ENCODE data around the gene SYNGR1. TPM values are rescaled to one million over a fixed set of nuclear protein-coding genes. Genes with fewer than 3 reads are reported as not detected.
A peak's percentile ranks its signal among the peaks of the same experiment; 100 is the strongest.
"Not testable (repeated sequence)": the region's sequence is repeated elsewhere in the genome, so short reads cannot be mapped to it uniquely, and the experiment has no call there.

SYNGR1 gene
- polyA plus RNA-seq, 2 of the 4 experiments (the other 2 are of a cell fraction) = 6.7 to 14.5 TPM

DNA sequence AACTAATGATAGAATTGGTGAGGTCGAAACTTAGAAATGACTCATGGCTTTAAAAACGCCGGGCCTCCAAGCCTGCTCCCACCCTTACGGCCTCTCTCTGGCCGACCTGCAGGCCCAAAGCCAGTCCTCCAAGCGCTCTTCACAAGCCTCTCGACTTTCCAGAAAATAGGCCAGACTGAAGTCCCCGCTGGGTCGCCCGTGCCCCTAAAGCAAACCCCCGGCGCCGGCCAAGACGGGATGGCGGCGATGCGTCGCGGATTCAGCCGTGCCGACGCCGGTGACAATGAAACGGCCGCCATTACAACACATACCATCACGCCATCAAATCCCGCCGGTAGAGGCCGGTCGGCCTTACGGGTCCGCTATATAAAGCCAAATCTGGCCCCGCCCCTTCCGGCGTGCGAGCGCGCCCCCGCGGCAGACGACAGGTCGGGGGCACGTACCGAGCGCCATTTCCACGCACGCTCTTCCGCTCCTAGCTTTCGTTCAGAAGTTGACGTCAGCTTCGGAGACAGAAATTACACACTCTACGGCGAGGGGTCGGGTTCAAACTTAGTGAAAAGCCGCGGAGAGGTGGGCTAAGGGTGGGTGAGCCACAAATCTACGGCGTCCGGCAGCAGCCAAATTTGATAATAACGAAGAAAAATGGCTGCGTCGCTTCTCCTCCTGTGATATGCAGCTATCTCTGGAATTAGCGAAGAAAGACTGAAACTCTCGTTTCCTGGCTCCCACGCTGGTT is 30.3 kb upstream of the SYNGR1 start, which contains the start of gene RPL3 (continued):
- TF ChIP-seq, protein P1, sequence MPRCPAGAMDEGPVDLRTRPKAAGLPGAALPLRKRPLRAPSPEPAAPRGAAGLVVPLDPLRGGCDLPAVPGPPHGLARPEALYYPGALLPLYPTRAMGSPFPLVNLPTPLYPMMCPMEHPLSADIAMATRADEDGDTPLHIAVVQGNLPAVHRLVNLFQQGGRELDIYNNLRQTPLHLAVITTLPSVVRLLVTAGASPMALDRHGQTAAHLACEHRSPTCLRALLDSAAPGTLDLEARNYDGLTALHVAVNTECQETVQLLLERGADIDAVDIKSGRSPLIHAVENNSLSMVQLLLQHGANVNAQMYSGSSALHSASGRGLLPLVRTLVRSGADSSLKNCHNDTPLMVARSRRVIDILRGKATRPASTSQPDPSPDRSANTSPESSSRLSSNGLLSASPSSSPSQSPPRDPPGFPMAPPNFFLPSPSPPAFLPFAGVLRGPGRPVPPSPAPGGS (IDR thresholded peaks at IDR 0.05) = peak; percentile 98
- TF ChIP-seq JUN (IDR thresholded peaks at IDR 0.05) (peak; percentile 81 to 98), POLR2A (IDR thresholded peaks at IDR 0.05; ENCODE audit: low read length) (peak; percentile 98), GATA3 (IDR thresholded peaks at IDR 0.05; ENCODE audit: borderline replicate concordance) (no peak; the same call in 1 of the 2 replicates), ESRRA (IDR thresholded peaks at IDR 0.05; ENCODE audit: borderline replicate concordance, low read length) (no peak)
- TF ChIP-seq, protein P2, sequence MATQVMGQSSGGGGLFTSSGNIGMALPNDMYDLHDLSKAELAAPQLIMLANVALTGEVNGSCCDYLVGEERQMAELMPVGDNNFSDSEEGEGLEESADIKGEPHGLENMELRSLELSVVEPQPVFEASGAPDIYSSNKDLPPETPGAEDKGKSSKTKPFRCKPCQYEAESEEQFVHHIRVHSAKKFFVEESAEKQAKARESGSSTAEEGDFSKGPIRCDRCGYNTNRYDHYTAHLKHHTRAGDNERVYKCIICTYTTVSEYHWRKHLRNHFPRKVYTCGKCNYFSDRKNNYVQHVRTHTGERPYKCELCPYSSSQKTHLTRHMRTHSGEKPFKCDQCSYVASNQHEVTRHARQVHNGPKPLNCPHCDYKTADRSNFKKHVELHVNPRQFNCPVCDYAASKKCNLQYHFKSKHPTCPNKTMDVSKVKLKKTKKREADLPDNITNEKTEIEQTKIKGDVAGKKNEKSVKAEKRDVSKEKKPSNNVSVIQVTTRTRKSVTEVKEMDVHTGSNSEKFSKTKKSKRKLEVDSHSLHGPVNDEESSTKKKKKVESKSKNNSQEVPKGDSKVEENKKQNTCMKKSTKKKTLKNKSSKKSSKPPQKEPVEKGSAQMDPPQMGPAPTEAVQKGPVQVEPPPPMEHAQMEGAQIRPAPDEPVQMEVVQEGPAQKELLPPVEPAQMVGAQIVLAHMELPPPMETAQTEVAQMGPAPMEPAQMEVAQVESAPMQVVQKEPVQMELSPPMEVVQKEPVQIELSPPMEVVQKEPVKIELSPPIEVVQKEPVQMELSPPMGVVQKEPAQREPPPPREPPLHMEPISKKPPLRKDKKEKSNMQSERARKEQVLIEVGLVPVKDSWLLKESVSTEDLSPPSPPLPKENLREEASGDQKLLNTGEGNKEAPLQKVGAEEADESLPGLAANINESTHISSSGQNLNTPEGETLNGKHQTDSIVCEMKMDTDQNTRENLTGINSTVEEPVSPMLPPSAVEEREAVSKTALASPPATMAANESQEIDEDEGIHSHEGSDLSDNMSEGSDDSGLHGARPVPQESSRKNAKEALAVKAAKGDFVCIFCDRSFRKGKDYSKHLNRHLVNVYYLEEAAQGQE (IDR thresholded peaks at IDR 0.05) = 0 out of 2 replicates have a peak, but pooled peaks have one; percentile 30

DNA sequence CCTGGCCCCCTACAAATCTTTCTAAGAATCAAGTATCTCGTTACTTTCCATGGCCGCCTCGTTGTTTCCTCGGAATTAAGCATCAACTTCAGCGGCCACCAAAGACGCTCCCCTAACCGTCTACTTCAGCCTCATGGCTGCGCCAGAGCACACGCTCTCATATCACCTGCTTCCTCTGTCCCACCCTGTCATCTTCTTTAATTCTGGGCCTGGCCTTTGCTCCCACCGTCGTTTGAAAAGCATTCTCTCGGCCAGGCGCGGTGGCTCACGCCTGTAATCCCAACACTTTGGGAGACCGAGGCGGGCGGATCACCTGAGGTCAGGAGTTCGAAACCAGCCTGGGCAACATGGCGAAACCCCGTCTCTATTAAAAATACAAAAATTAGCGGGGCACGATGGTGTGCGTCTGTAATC is 29.2 kb upstream of the SYNGR1 start:
- FAIRE-seq; DNase-seq (ENCODE audit: low read depth in 1 of 2, low spot score in 1 of 2); H3K9me3 ChIP-seq; ATAC-seq; H3K4me1 ChIP-seq: not testable (repeated sequence)
- ChIA-PET POLR2A (interaction anchor here (0.6 to 3.1 kb wide), 6 partner anchors 7 to 181 kb away, joined by 4 to 33 read pairs (median 10); partner anchors contain the start of genes CBX7, MIEF1, SYNGR1 and TAB1), CTCF (interaction anchor here (0.6 to 1.7 kb wide), 4 partner anchors 10 to 205 kb away, joined by 3 to 9 read pairs (median 3); no protein-coding TSS in a partner anchor)
- Histone ChIP-seq H3K4me3 (peak overlapping the region; percentile 99), H3K4me2 (peak overlapping the region; percentile 67), H3K27ac (peak overlapping the region; percentile 90 to 97)
- WGBS (ENCODE audit: missing lambda C conversion rate) = 95% methylated on average over 22 of the region's 24 CpGs

DNA sequence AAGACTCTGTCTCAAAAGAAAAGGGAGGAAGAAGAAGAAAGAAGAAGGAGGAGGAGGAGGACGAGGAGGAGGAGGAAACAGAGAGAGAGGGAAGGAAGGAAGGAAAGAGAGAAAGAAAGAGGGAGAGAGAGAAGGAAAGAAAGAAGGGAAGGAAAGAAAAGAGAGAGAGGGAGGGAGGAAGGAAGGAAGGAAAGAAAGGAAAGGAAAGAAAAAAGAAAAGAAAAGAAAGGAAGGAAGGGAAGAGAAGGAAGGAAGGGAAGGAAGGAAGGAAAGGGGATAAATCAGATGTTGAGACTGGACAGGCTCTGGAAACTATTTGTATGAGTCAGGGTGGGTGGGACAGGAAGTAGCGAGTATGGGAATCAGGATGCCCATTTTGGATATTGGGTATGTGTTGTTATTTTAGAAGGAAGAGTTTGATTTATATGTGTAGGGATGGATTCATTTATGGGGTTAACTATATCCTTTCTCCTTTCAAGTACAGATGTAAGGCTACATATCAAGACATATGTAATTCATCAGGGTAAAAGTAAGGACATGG is 24.3 kb upstream of the SYNGR1 start:
- no peaks in the 10 kb centered on the region for H3K4me1 ChIP-seq
- POLR2A ChIA-PET = no interaction called here
- TF ChIP-seq KDM5A (IDR thresholded peaks at IDR 0.05) = no peak
- no peak for TF ChIP-seq ZSCAN20 (CRISPR knock-in tag; IDR thresholded peaks at IDR 0.05)
- TF ChIP-seq, protein P3, sequence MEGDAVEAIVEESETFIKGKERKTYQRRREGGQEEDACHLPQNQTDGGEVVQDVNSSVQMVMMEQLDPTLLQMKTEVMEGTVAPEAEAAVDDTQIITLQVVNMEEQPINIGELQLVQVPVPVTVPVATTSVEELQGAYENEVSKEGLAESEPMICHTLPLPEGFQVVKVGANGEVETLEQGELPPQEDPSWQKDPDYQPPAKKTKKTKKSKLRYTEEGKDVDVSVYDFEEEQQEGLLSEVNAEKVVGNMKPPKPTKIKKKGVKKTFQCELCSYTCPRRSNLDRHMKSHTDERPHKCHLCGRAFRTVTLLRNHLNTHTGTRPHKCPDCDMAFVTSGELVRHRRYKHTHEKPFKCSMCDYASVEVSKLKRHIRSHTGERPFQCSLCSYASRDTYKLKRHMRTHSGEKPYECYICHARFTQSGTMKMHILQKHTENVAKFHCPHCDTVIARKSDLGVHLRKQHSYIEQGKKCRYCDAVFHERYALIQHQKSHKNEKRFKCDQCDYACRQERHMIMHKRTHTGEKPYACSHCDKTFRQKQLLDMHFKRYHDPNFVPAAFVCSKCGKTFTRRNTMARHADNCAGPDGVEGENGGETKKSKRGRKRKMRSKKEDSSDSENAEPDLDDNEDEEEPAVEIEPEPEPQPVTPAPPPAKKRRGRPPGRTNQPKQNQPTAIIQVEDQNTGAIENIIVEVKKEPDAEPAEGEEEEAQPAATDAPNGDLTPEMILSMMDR (IDR thresholded peaks at IDR 0.05) = no peak
- TF ChIP-seq EHF (CRISPR knock-in tag; IDR thresholded peaks at IDR 0.05) = no peak
- no peak for TF ChIP-seq FOSL2 (IDR thresholded peaks at IDR 0.05)
- no peak for TF ChIP-seq FOSL2 (CRISPR knock-in tag; IDR thresholded peaks at IDR 0.05)
- no peak for TF ChIP-seq CHD2 (IDR thresholded peaks at IDR 0.05; ENCODE audit: low read length, partially characterized antibody)
- no peak for TF ChIP-seq FOSB (CRISPR knock-in tag; IDR thresholded peaks at IDR 0.05)
- FAIRE-seq (no peak), ATAC-seq (no peak), DNase-seq (ENCODE audit: low read depth in 1 of 2, low spot score in 1 of 2) (no peak)
- H3K9me3 ChIP-seq = no peaks in the 10 kb centered on the region
- no peak overlapping the region for H3K4me2 ChIP-seq
- no peak overlapping the region for H3K27ac ChIP-seq
- no peak overlapping the region for H3K4me3 ChIP-seq
- 40% methylated on average over 2 of the region's 2 CpGs for WGBS (ENCODE audit: missing lambda C conversion rate)
- CTCF ChIA-PET = no interaction called here

Measured in A549 (cell line).